Breast epithelium (tissue), 4 donors: ENCODE measurements around the gene LRRC1. TPM values are rescaled to one million over a fixed set of nuclear protein-coding genes. Genes with fewer than 3 reads are reported as not detected.
"Not testable (repeated sequence)": the region's sequence is repeated elsewhere in the genome, so short reads cannot be mapped to it uniquely, and the experiment has no call there.

Experiments
- DNase-seq, 2 donors: peaks; one replicate each; pipeline ENCODE4 v3.0.0-alpha.2; 2019; ENCODE audit warnings: low spot score in 2 of 2
- H3K27ac ChIP-seq, 2 donors: fragments of 200-600 bp; sonication (generic) in 1 of 2; one replicate each; pipeline ENCODE4 v1.5.1; 2016 to 2019; ENCODE audit warnings: mild to moderate bottlenecking in 1 of 2
- H3K27me3 ChIP-seq, 2 donors: fragments of 200-600 bp; sonication (generic) in 1 of 2; one replicate each; pipeline versions ENCODE4 v1.5.1 to v1.6.0; 2017 to 2019; ENCODE audit warnings: control low read depth in 1 of 2, mild to moderate bottlenecking in 1 of 2
- H3K36me3 ChIP-seq: fragments of 200-600 bp; one replicate; pipeline ENCODE4 v1.5.1; 2019
- H3K4me1 ChIP-seq, 2 donors: fragments of 200-600 bp; sonication (generic); one replicate each; pipeline ENCODE4 v1.5.1; 2016 to 2019; ENCODE audit warnings: control low read depth in 1 of 2
- H3K4me3 ChIP-seq, 3 donors: fragments of 200-600 bp; sonication (generic); 1 replicate in 2 of 3; 2 replicates in 1 of 3; pipeline ENCODE4 v1.5.1; 2016 to 2019; ENCODE audit warnings: mild to moderate bottlenecking in 3 of 3, moderate library complexity in 2 of 3
- H3K9me3 ChIP-seq, 2 donors: fragments of 200-600 bp; sonication (generic) in 1 of 2; one replicate each; pipeline ENCODE4 v1.5.1; 2016 to 2019; ENCODE audit warnings: control low read depth in 1 of 2
- POLR2A ChIP-seq: fragments of 450-650 bp; IDR thresholded peaks from one replicate; pipeline ENCODE4 v1.6.1; 2016; ENCODE audit warnings: antibody characterized with exemption, mild to moderate bottlenecking, moderate library complexity
- POLR2AphosphoS5 ChIP-seq, 3 donors: sonication (generic); formaldehyde crosslinking; IDR thresholded peaks; one replicate each; pipeline ENCODE4 v1.6.1; 2017; ENCODE audit warnings: antibody characterized with exemption in 3 of 3
- intact Hi-C: fragments of 100-400 bp; cut with DNase I; formaldehyde crosslinking; loops from one replicate; pipeline ENCODE4 v1.15.1; 2023; ENCODE audit warnings: low total_unique reads
- total RNA-seq, 3 donors: library from RNA; depleted of rRNA; stranded (reverse); fragments of >200 nt; gene quantifications; one replicate each; pipeline ENCODE4 v1.1.0, GENCODE V29; 2016
- TF ChIP-seq, protein P1 (sequence below), 3 donors: fragments of 450-650 bp; IDR thresholded peaks; one replicate each; pipeline ENCODE4 v1.5.1; 2016 to 2017; ENCODE audit warnings: antibody characterized with exemption in 3 of 3, mild to moderate bottlenecking in 3 of 3, moderate library complexity in 3 of 3

The LRRC1 gene
- total RNA-seq, 3 donors from 2014 or later, result 10.1 to 37.9 (median 37.4) TPM

DNA sequence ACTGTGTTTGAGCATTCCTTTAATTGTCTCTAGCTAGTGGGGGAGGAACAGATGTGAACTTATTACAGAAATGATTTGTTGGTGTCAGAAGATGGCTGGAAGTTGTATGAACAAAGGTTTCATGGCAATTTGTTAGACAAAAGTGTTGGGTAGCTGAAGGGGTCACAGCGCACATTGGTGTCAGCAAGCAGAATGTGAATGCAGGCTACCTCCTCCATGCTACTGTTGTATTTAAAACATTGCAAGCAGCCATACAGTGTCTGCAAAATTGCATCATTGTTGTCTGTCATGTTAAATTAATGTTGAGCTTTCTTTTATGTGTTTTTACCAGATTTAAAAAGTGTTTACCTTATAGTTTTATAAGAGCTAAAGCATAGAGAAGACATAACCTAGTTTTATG is 6.2 kb downstream of the LRRC1 start:
- DNase-seq, result no peak
- Histone ChIP-seq H3K9me3 (no peaks in the 10 kb centered on the region), H3K27ac (no peak overlapping the region), H3K4me1 (peaks cover 0 to 8% of the 10 kb centered on the region in 2 donors), H3K36me3 (no peaks in the 10 kb centered on the region), H3K27me3 (no peaks in the 10 kb centered on the region), H3K4me3 (no peak overlapping the region)
- TF ChIP-seq POLR2AphosphoS5 (IDR thresholded peaks at IDR 0.05) (no peak), POLR2A (no peak)
- TF ChIP-seq, protein P1, sequence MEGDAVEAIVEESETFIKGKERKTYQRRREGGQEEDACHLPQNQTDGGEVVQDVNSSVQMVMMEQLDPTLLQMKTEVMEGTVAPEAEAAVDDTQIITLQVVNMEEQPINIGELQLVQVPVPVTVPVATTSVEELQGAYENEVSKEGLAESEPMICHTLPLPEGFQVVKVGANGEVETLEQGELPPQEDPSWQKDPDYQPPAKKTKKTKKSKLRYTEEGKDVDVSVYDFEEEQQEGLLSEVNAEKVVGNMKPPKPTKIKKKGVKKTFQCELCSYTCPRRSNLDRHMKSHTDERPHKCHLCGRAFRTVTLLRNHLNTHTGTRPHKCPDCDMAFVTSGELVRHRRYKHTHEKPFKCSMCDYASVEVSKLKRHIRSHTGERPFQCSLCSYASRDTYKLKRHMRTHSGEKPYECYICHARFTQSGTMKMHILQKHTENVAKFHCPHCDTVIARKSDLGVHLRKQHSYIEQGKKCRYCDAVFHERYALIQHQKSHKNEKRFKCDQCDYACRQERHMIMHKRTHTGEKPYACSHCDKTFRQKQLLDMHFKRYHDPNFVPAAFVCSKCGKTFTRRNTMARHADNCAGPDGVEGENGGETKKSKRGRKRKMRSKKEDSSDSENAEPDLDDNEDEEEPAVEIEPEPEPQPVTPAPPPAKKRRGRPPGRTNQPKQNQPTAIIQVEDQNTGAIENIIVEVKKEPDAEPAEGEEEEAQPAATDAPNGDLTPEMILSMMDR (IDR thresholded peaks at IDR 0.05), result no peak
- intact Hi-C loops, result no loop called here

GRCh38 chr6:53802582-53802981 is 7.8 kb downstream of the LRRC1 start:
- Histone ChIP-seq H3K36me3 (no peaks in the 10 kb centered on the region), H3K9me3 (no peaks in the 10 kb centered on the region), H3K27ac (no peak overlapping the region), H3K4me3 (no peak overlapping the region), H3K27me3 (no peaks in the 10 kb centered on the region), H3K4me1 (no peaks in the 10 kb centered on the region)
- TF ChIP-seq, protein P1 (IDR thresholded peaks at IDR 0.05), result no peak
- intact Hi-C loops, result no loop called here
- no peak for DNase-seq

- no peaks in the 10 kb centered on the region for H3K36me3 ChIP-seq
- H3K27me3 ChIP-seq, result no peaks in the 10 kb centered on the region
- no peak for DNase-seq
- no peak for TF ChIP-seq POLR2A
- TF ChIP-seq POLR2AphosphoS5 (IDR thresholded peaks at IDR 0.05), result no peak
- TF ChIP-seq, protein P1 (IDR thresholded peaks at IDR 0.05), result no peak
- no peaks in the 10 kb centered on the region for H3K9me3 ChIP-seq
- no peak overlapping the region for H3K27ac ChIP-seq
- no peaks in the 10 kb centered on the region for H3K4me1 ChIP-seq
- intact Hi-C loops, result no loop called here
- no peak overlapping the region for H3K4me3 ChIP-seq
These were observed 8.5 kb downstream of the LRRC1 start for GRCh38 chr6:53803081-53803860.

DNA sequence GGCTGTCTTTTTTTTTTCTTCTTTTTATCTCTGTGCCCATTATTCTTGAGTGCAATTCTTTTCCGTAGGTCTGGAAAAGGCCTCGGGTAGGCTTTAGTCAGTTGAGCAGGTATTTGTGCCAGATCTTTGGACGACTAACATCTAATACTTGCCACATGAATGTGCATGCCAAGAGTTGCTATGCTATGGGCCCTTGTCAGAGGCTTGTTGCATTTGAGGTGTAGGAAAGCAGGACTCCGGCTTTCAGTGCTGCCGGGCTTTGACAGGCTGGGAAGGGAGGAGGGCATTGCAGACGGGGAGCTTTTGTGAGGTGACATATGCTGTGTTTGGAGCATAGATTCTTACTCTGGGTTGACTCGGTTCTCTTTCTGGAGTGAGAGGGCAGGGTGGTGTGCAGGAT is 10.2 kb downstream of the LRRC1 start:
- no peak for DNase-seq
- intact Hi-C loops, result no loop called here
- TF ChIP-seq POLR2AphosphoS5 (IDR thresholded peaks at IDR 0.05) (no peak), POLR2A (no peak)
- TF ChIP-seq, protein P1 (IDR thresholded peaks at IDR 0.05), result no peak
- Histone ChIP-seq H3K9me3 (no peaks in the 10 kb centered on the region), H3K27me3 (no peaks in the 10 kb centered on the region), H3K36me3 (no peaks in the 10 kb centered on the region), H3K27ac (no peak overlapping the region), H3K4me1 (no peaks in the 10 kb centered on the region), H3K4me3 (no peak overlapping the region)

GRCh38 chr6:53805725-53806124 is 10.9 kb downstream of the LRRC1 start:
- H3K27me3 ChIP-seq, result no peaks in the 10 kb centered on the region
- H3K4me3 ChIP-seq, result no peak overlapping the region
- no peak for DNase-seq
- no peaks in the 10 kb centered on the region for H3K9me3 ChIP-seq
- no peaks in the 10 kb centered on the region for H3K36me3 ChIP-seq
- TF ChIP-seq, protein P1 (IDR thresholded peaks at IDR 0.05), result no peak
- TF ChIP-seq POLR2A, result no peak
- TF ChIP-seq POLR2AphosphoS5 (IDR thresholded peaks at IDR 0.05), result no peak
- H3K4me1 ChIP-seq, result no peaks in the 10 kb centered on the region
- no peak overlapping the region for H3K27ac ChIP-seq
- intact Hi-C loops, result no loop called here

DNA sequence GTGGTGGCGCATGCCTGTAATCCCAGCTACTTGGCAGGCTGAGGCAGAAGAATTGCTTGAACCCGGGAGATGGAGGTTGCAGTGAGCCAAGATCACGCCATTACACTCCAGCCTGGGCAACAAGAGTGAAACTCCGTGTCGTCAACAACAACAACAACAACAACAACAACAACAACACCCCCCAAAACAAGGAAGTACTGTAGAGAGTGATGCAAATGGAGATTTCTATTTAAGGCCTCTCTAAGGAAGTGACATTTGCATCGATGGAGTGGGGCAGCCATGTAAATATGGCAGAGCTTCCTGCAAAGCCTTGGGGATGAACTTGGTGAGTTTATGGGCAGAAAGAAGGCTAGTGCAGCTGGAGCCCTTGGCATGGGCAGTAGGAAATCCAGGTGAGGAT is 12.8 kb downstream of the LRRC1 start:
- not testable (repeated sequence) for H3K27me3 ChIP-seq, H3K27ac ChIP-seq, H3K9me3 ChIP-seq, DNase-seq, H3K4me3 ChIP-seq, H3K4me1 ChIP-seq, H3K36me3 ChIP-seq
- intact Hi-C loops, result loop anchor here (1.0 kb wide), 1 partner anchor 20 kb away; no protein-coding TSS in a partner anchor
